CD4-positive, alpha-beta T cell treated with Interleukin-12 subunit alpha and Interleukin-12 subunit beta, for 1 hour (primary cell): Measurements from ENCODE around the gene KDF1.
A peak's percentile ranks its signal among the peaks of the same experiment; 100 is the strongest.

Experiments used
- DNase-seq: peaks from one replicate; pipeline ENCODE4 v3.0.0-alpha.2; 2020

KDF1 gene

GRCh38 chr1:26913389-26913753, 46.9 kb downstream of the KDF1 start:
- no peak for DNase-seq

- DNase-seq, result no peak
Measured at GRCh38 chr1:26912147-26912490, 48.1 kb downstream of the KDF1 start.

- DNase-seq, result no peak
Measured at GRCh38 chr1:26911399-26912146, 48.7 kb downstream of the KDF1 start.

- DNase-seq, result no peak
Measured at GRCh38 chr1:26910343-26911160, 49.7 kb downstream of the KDF1 start.

GRCh38 chr1:26909951-26910342, 50.3 kb downstream of the KDF1 start:
- DNase-seq, result no peak

GRCh38 chr1:26907071-26907917, 53.0 kb downstream of the KDF1 start:
- no peak for DNase-seq

GRCh38 chr1:26900815-26901511, 59.3 kb downstream of the KDF1 start:
- no peak for DNase-seq

GRCh38 chr1:26900001-26900814, 60.1 kb downstream of the KDF1 start, which contains the start of gene GPATCH3:
Gene GPATCH3, minus strand, starts transcription at chr1:26900467. Its CDS starts 25 bp downstream, at chr1:26900442.
- DNase-seq, result peak; percentile 91
